ENCODE data around the gene FLCN.
A peak's percentile ranks its signal among the peaks of the same experiment; 100 is the strongest.
"Not testable (repeated sequence)": the region's sequence is repeated elsewhere in the genome, so short reads cannot be mapped to it uniquely, and the experiment has no call there.

The FLCN gene

DNA sequence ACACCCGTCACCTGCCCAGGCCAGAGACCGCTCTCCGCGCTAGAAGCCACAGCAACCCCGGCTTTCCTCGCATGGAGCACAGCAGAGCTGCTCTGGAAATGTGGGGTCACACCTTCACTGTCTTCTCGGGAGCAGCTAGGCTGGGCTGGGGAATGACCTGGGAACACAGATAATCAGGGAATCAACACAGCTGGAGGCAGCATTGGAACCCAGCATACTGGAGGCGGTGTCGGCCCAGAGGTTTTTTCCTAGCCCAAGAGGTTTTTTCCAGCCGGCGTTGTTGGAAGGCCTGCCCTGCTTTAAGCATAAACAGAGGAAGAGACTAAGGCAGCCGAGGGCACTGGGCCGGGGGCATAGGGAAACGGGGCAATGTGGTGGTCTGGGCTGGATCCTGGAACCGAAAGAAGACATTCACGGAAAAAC, 30.0 kb downstream of the FLCN start:
- peak; percentile 60 for DNase-seq (ENCODE audit: low spot score)

DNA sequence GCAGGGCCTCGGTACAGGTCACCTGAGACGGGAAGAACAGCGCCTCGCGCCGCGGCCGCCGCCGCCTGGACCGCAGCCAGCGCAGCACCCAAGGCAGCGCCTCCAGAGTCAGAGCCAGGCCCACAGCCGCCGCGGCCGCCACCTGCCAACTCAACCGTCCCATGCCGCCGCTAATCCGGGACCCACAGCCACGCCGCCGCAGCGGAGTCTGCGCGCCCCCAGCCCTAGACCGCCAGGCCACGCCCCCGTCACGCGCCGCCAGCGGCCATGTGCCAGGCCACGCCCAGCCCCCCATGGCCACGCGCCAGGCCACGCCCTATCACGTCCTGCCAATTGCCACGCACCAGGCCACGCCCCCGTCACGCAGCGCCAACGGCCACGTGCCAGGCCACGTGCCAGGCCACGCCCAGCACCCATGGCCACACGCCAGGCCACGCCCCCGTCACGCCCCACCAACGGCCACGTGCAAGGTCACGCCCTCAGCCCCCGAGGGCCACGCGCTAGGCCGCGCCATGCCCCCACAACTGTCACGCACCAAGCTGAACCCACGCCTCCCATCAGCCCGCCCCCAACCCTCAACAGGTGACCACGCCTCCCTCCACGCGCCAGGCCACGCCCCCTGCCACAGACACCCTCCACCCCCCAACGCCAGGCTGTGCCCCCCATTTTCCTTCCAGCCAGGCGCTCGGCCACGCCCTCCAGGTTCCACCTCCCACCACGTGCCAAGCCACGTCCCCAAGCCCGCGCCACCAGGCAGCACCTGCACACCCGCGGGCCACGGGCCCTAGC, 30.6 kb downstream of the FLCN start, which contains the start of gene PLD6:
Gene PLD6 (minus strand): TSS at position 210 of the 789 bp plus-strand sequence. CDS start 47 bp downstream, at position 163.
- peak; percentile 62 for DNase-seq (ENCODE audit: low spot score)

DNA sequence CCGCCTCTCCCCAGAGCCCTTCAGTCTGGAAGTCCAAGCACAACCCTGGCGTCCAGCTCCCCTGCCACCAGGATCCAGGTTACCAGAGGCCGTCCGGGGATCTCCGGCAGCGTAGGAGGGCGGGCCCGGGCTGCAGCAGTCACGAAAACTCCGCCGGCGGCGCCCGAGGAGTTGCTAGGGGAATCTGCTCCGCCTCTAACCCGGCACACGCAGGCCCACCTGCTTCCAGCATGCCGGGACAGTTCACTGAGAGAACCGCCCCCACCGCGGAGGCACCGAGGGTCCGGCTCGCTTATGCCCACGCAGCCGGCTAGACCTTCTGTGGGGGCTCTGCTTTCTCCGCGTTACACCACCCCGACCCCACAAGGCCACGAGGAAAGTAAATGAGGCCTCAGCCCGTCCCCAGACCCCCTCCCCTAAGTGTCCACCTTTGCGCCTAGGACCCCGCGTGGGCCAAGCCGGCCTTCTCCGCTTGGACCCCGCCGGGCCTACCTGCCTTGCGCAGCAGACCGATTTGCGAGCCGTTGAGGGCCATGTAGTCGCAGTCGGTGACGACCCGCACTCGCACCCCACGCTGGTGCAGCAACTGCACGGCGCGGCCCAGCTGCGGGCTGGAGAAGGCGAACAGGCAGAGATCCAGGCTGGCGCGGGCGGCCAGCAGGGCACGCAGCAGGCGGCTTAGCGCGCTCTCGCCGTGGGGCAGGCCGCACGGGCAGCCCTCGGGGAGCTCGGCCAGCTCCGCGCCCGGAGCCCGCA, 31.4 kb downstream of the FLCN start:
- no peak for DNase-seq (ENCODE audit: low spot score)

DNA sequence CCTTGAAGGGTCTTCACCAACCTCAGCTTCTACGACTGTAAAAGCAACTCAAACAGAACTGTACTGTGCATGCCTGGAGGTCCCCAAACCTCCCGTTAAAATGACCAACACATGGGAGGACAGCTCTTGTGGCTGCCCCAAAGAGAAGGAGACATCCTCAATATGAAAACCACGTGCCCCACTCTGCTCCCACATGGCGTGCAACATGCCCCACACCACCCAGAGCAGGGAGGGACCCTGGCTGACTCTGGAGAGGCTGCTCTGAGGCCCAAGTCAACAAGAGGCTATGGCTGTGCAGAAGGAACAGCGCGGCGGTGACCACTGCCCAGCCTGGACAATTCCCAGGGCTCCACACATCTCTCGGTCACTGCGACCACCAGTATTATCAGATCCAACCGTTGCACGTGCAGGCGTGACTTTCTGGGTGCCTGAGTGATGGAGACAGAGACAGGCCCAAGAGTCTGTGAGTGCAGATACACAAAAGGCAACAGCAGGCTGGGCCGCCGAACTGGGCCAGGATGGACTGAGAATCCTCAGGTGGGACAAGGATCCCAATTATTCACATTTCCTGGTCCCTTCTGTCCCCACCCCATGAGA, 32.2 kb downstream of the FLCN start:
- DNase-seq (ENCODE audit: low spot score), result no peak

DNA sequence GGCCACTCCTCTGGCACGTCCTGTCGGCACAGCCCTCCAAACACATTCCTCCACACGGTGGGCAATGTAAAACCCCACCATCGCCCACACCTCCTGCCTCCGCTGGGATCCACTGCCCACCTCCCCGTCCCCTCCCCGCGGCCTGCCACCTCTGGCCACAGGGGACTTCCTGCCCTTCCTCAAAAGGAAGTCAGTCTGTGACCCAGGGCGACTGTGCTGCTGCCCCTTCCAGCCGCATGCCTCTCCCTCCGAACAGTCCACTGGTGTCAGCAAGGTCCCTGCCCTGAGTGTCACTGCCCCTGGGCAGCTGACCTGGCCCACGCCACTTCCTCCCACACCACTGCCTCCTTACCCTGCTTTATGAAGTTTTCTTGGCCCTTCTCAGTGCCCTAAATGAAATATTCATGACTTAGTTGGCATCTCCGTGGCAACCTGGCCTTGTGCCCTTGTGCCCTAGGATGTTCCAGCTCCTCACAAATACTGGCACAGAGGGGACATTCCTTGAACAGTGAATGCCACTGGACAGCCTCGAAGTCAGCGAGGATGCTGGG, 32.9 kb downstream of the FLCN start:
- DNase-seq (ENCODE audit: low spot score), result peak; percentile 48

DNA sequence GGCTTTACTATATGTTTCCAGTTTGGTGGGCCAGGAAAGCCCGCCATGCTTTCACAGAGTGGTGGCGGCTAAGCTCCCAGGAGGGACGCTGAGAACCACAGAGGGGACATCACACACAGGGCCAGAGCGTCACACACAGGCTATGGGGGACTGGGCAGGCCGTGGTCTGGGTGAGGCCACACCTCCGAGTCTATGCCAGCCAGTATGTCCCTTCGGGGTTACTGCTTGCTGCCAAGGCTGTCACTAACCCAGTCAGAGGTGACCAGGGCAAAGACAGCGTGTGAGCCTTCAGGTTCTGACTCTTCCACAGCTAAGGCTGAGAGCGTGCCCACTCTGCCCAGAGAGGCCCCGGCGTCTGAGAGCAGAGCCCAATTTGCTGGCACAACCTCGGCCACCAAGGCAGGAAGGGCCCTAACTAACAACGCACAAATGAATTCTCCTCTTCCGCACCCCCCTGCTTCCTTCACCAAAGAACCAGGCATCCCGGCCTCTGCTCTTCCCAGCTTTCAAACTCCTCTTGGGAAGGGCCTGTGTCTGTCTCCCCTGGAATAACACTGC, 33.7 kb downstream of the FLCN start:
- DNase-seq (ENCODE audit: low spot score), result no peak

DNA sequence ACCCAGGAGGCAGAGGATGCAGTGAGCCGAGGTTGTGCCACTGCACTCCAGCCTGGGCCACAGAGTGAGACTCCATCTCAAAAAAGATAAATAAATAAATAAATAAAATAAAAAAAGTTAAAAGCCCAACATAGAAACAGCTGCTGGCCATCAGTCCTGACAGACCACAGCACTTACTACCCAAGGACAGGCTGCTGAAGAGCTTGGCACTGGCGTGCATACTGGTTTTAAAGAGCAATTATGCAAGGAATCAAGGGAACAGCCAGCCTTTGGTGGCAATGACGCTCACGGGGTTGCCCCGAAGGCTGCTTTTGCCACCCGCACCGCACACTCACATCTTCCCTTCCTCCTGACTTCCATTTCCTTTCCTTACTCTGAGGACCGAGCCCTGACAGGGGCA, 35.1 kb downstream of the FLCN start:
- DNase-seq (ENCODE audit: low spot score), result no peak

DNA sequence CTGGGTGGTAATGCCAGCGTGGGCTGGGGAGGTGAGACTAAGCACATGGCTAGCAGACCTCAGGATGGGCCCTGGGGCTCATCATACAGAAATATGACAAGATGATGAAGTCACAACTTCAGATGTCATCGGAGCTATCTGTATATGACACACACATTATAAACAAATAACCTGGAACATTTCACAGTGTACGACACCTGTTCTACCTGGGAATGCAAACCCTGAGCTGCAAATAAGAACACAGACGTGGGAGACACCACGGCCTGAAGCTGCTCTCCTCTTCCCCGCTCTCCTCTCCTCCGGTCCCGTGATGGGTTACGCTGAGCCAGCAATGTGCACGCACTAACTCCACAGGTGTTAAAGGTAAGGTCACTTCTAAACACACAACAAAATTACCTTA, 35.7 kb downstream of the FLCN start:
- no peak for DNase-seq (ENCODE audit: low spot score)

DNA sequence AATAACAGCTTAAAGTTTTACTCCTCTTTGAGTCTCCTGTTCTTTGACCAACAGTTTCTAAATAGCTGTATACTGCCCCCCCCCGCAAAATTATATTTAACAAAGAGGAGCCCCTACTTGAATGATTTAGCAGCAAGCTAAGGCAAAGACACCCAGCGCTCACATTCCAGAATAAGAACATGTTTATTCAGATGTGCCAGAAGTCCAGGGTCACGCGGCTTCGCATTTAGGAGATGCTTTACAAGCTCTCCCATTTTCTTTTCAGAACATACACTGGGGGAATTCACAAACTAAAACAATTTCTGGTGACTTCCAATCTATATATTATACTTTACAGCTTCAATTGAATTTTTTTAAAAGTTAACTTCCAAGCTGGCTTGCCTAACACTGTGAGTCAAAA, 36.1 kb downstream of the FLCN start:
- no peak for DNase-seq (ENCODE audit: low spot score)

DNA sequence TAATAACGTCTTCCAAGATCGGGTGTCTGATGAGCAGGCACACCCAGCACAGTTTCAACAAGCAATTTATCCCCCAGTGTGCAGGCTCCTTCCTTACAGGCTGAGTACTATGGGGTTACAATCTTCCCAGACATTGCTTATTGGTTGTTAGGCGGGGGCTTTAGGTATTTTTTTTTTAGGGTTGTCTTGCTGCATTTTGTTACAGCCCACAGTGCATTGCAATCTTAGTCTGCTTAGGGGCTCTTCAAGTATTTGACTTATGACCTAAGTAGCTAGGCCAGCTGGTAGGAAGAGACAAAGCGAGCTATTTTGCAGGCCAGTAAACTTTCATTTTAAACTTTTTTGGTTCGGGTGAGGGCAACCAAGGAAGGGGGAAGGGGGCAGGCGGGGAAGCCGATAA, 36.7 kb downstream of the FLCN start:
- DNase-seq (ENCODE audit: low spot score), result no peak

DNA sequence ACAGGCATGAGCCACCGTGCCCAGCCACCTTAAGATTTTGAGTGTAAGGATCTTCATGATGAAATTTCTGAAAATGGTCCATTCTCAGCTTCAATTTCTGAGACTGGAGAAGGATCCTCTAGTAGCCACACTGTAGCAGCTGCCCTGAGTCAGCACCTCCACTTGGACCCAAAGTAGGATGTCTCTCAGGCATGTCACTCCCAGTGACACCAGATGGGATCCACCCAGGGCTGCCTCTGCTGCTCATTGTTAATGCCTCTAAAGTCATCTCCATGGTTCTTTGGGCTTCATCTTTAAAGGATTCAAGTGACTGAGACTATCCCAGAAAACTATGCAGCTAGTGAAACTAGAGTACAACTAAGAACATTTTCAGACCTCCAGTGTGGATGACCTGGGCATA, 38.7 kb downstream of the FLCN start:
- DNase-seq (ENCODE audit: low spot score), result no peak

DNA sequence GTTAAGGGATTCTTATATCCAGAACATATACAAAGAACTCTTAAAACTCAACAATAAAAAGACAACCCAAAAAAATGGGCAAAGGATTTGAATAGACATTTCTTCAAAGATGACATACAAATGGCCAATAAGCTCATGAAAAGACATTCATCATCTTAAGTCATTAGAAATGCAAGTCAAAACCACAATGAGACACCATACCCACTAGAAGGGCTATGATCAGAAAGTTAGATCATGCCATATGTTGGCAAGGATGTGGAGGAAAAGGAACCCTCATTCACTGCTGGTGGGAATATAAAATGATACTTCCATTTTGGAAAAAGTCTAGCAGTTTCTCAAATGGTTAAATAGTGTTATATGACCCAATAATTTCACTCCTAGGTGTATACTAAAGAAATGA, 40.2 kb downstream of the FLCN start:
- no peak for DNase-seq (ENCODE audit: low spot score)

DNA sequence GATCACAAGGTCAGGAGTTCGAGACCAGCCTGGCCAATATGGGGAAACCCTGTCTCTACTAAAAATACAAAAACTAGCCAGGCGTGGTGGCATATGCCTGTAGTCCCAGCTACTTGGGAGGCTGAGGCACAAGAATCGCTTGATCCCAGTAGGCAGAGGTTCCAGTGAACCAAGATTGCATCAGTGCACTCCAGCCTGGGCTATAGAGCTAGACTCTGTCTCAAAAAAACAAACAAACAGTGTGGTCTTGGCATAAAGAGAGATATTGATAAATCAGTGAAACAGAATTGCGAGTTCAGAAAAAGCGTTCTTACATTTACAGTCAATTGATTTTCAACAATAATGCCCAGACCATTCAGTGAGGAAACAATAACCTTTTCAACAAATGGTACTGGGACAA, 41.5 kb downstream of the FLCN start:
- not testable (repeated sequence) for DNase-seq (ENCODE audit: low spot score)

DNA sequence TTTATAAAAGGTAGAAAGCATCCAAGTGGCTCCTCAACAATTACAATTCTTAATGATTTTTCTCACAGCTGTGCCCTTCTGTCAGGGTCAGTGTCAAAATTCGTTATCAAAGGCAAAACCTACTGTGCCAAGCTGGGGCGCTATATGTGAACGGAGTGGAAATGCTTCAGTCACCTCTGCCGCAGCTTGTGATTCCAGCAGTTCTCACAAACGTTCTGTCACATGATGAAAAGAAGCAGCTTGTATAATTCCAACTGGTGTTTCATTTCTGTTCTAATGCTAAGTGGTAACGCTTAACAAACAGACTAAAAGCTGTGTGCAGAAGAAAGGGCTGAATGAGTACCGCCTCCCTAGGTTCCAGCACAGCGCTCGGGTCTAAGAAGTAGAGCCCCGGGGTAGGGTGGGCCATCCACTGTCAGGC, 45.0 kb downstream of the FLCN start:
- DNase-seq (ENCODE audit: low spot score), result no peak

DNA sequence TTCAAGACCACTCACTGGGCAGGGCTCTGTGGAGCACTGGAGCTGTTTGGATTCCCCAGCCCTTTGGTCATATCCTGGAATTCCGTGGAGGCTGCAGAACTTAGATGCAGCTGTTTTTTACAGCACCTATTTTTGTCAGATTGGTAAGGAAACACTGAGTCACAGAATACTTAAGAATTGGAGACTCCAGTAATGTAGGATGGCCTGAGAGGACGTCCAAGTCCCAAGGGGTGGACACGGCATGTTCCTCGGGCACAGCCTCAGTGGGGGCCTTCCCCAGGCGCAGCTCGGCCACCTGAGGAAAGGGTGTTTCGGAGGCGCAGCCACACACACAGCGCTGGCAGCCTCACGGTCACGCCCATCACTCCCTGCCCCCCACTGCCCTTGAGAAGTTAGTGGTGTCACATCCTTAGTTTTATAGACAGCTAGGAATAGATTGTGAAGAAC, 45.6 kb downstream of the FLCN start:
- no peak for DNase-seq (ENCODE audit: low spot score)

DNA sequence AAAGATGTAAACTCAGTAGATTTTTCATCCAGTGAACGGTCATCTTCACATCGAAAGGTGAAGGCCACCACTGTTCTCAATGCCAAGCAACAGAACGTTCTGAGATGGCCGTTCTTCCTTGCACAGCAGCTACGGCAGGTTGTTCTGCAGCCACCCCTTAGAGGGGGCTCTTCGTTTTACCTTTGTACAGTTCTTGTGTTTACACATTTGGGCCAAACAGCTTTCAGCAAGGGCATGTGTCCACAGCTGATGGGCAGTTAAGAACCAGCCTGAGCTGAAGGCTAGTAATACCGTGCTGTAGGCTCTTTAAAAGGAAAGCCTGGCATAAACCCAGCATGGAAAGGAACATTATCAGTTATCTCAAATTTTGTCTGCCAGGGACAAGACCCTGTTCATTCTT, 46.8 kb downstream of the FLCN start:
- DNase-seq (ENCODE audit: low spot score), result no peak

DNA sequence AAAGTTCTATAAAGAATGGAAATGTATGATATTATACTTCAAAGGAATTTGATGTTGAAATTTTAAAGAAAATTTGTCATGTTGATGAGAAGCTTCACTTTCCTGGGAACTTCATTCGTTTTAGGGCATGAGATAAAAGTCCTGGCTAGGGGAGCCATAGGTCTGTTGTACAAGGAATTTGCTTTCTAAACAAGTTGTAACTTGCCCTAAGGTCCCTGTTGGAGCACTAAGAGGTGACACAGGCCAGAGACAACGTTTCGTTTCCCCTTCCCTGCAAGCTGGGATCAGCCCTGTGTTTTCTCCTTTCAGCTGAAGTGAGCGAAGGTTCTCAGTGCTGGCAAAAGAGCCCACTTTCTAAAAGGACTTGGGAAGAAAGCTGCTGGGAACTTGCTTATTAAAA, 47.4 kb downstream of the FLCN start:
- DNase-seq (ENCODE audit: low spot score), result no peak

DNA sequence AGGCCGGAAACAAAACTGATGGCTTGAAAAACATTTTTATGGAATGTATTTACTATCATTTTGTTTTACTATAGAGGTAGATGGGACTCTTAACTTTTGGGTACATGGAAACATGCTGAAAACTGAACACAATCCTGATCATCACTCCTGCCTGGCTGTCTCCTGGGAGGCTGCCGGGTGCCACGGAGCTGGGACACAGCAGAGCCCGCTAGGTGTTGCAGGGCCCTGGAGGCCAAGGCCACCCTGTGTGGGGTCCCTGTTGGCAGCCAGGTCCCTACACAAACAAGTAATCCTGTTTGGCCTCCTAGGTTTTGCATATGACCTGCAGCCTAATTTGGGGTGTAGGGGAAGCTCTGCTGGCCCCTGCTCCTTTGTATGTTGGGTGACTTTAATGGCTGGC, 48.4 kb downstream of the FLCN start:
- DNase-seq (ENCODE audit: low spot score), result no peak

DNA sequence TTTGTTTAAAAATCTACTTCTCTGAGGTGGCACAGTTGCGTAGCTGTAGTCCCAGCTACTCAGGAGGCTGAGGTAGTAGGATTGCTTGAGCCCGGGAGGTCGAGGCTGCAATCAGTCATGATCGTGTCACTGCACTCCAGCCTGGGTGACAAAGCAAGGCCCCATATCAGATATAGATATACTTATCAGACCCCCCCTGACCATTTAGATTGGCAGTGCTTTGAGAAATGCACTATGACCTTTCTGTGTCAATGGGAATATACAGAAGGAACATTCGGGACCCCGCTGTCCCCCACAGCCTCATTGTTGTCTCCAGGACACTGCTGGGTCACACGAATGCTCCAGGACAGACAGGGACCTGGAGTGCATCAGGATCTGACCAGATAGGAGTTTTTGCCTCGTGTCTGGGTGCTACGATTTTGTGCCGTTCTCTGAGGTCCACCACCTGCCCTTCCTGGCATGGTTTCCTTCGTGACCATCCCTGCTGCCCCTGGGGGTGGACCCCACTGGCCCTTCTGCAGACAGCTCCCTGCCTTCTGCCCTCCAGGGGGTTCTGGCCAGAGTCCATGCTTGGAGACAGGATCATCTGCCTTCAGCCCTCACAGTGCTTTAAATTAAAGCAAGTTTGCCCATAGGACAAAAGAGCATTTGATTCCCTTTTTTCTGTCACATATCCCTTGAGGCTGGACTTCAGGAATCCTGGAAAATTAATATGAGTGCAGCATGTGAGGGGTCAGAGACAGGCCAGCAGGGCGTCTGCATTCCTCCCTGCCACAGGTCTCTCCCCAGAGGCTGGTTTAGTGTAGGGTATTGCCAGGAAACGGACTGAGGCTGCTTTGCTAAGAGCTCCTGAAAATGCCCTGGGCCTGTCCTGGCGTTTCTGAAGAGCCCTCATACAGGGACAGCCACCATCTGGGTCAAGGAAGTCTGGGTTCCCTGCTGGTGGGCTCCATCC, 50.1 kb downstream of the FLCN start:
- no peak for DNase-seq (ENCODE audit: low spot score)

DNA sequence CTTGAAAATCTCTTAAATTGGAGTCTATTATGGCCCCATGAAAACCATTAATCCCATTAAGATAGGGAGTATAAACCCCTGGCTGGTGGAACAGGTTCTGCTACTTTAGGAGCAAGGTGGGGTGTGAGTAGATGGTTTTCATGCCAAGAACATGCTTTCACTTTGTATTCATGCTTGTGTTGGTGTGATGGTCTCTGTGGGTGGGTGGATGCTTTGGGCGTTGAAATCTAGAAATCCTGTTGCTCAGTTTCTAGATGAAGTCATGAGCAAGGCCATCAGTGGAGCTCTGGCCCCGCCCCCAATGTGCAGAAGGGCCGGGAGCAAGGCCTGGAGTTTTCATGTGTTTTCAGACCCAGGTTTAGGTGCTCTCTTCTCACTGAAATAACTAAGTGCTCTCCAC, 50.9 kb downstream of the FLCN start:
- no peak for DNase-seq (ENCODE audit: low spot score)

All from cerebellar cortex (tissue), 1 donor.